ENCODE data around the gene BCL6. TPM values are rescaled to one million over a fixed set of nuclear protein-coding genes. Genes with fewer than 3 reads are reported as not detected.

The BCL6 gene
- total RNA-seq: 100 to 1,000 TPM in 3 of 4 donors, 10 to 100 TPM in 1; 86.0 to 161 (median 111) TPM

DNA sequence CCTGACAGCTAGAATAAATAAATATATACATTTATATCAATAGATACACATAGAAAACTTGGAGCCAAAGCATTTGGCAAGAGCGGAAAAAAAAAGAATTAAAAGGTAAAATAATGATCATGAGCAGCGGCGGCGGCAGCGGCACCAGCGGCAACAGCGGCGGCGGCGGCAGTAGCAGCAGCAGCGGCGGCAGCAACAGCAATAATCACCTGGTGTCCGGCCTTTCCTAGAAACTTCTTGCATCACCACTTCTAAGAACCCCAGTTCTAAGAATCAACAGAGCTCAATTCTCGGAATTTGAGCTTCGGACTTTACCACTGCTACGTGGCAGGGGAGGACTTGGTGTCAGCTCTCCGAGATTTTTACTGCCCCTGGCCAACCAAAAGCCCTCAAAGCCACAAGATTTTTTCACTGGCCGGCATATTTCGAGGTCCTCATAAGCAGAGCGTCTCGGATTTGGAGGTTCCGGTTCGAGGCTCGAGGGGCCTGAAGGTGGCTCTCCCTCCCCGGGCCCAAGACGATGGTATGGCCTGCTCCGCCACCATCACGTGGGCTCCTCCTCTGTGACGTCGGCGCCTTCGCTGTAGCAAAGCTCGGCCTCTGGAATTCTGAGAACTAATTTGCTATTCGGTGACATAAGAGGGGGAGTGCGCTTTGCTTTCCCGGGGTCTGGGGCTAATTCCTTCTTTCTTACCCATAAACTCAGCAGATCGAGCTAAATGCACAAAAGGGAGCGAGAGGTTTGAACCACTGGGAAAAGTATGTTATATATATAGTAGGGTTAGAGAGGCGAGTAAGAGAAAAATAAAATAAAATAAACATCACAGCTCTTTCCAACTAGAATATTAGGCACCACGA, at the start of gene BCL6:
BCL6 (minus strand) TSS at position 268 of the 858 bp plus-strand sequence. CDS start 11,775 bp downstream, outside the sequence.
- peak within 1 kb of the TSS; percentile 69 to 81 (median 76) for H3K4me3 ChIP-seq

DNA sequence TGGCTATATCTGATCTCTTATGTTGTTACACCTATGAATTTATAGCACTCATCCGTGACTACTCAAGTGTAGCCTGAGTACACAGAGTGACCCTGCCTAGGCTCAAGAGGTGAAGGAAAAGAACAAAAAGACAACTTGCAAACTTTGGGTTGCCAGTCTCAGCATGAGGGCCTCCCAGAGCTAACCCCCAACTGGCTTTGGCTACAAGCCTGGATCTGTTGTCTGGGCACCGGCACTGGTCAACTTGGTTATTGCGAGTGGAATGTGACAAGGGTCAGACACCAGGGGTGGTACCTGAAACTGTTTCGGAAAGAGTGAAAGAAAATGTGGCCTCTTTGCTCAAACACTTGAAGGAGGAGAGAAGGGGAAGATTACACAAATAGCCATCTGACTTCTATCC, 49.5 kb upstream of the BCL6 start:
- intact Hi-C loops (cut with DNase I): no loop called here
- TF ChIP-seq, protein P1, sequence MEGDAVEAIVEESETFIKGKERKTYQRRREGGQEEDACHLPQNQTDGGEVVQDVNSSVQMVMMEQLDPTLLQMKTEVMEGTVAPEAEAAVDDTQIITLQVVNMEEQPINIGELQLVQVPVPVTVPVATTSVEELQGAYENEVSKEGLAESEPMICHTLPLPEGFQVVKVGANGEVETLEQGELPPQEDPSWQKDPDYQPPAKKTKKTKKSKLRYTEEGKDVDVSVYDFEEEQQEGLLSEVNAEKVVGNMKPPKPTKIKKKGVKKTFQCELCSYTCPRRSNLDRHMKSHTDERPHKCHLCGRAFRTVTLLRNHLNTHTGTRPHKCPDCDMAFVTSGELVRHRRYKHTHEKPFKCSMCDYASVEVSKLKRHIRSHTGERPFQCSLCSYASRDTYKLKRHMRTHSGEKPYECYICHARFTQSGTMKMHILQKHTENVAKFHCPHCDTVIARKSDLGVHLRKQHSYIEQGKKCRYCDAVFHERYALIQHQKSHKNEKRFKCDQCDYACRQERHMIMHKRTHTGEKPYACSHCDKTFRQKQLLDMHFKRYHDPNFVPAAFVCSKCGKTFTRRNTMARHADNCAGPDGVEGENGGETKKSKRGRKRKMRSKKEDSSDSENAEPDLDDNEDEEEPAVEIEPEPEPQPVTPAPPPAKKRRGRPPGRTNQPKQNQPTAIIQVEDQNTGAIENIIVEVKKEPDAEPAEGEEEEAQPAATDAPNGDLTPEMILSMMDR (IDR thresholded peaks at IDR 0.05): no peak
- TF ChIP-seq POLR2A (IDR thresholded peaks at IDR 0.05; ENCODE audit: low read depth): no peak
- TF ChIP-seq EP300 (IDR thresholded peaks at IDR 0.05): no peak
- TF ChIP-seq POLR2AphosphoS5 (IDR thresholded peaks at IDR 0.05): no peak
- H3K27ac ChIP-seq (replicated peaks in 1 of 4): no peak overlapping the region
- peaks cover 0 to 2% (median 0%) of the 10 kb centered on the region in 4 donors for H3K4me1 ChIP-seq
- no peaks in the 10 kb centered on the region for H3K27me3 ChIP-seq
- no peaks in the 10 kb centered on the region for H3K9me3 ChIP-seq
- WGBS: 93% methylated on average over 4 of the region's 4 CpGs
- no peak for DNase-seq (ENCODE audit: extremely low spot score)
- no peaks in the 10 kb centered on the region for H3K36me3 ChIP-seq
- no peak overlapping the region for H3K4me3 ChIP-seq

More for the DNA sequence above, at the start of gene BCL6:
- H3K27me3 ChIP-seq: no peaks in the 10 kb centered on the region
- peaks cover 13 to 69% (median 48%) of the 10 kb centered on the region in 4 donors for H3K4me1 ChIP-seq
- no peaks in the 10 kb centered on the region for H3K9me3 ChIP-seq
- TF ChIP-seq EP300 (IDR thresholded peaks at IDR 0.05) (peak; percentile 96), POLR2AphosphoS5 (IDR thresholded peaks at IDR 0.05) (peak in 1 of 2 donors; percentile 99), POLR2A (IDR thresholded peaks at IDR 0.05; ENCODE audit: low read depth) (peak; percentile 98)
- TF ChIP-seq, protein P1 (IDR thresholded peaks at IDR 0.05): no peak
- peak; percentile 99 for DNase-seq (ENCODE audit: extremely low spot score)
- peak within 1 kb of the TSS; percentile 94 to 99 (median 98) for H3K27ac ChIP-seq (replicated peaks in 1 of 4)
- WGBS: under 1% methylated on average over 37 of the region's 40 CpGs
- no peaks in the 10 kb centered on the region for H3K36me3 ChIP-seq
- intact Hi-C loops (cut with DNase I): loop anchor here (2.0 to 10.0 kb wide), 4 partner anchors 307 to 829 kb away; no protein-coding TSS in a partner anchor

DNA sequence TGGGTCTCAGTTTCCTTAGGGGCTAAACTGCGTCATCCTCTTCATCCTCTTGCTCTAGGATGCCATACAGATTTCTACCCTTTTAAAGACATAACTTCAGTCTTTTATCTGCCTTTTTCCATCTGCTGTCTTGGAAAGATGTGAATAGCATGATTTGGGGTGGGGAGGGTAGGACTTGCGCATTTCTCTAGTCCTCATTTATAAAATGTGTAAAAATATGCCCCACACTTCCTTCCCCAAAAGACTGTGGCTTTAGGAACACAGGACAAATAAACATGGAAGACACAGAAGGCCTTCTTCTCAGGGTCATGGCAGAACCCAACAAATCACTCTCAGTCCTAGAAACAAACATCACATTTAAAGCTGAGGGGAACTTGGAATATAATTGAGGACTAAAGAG, 48.4 kb upstream of the BCL6 start:
- TF ChIP-seq POLR2AphosphoS5 (IDR thresholded peaks at IDR 0.05) (no peak), POLR2A (IDR thresholded peaks at IDR 0.05; ENCODE audit: low read depth) (no peak), EP300 (IDR thresholded peaks at IDR 0.05) (no peak)
- TF ChIP-seq, protein P1 (IDR thresholded peaks at IDR 0.05): no peak
- Histone ChIP-seq H3K27me3 (no peaks in the 10 kb centered on the region), H3K9me3 (no peaks in the 10 kb centered on the region), H3K36me3 (no peaks in the 10 kb centered on the region), H3K4me3 (no peak overlapping the region), H3K27ac (replicated peaks in 1 of 4) (no peak overlapping the region), H3K4me1 (peaks cover 0 to 2% (median 0%) of the 10 kb centered on the region in 4 donors)
- no peak for DNase-seq (ENCODE audit: extremely low spot score)
- intact Hi-C loops (cut with DNase I): no loop called here
- 93% methylated on average over 2 of the region's 2 CpGs for WGBS

DNA sequence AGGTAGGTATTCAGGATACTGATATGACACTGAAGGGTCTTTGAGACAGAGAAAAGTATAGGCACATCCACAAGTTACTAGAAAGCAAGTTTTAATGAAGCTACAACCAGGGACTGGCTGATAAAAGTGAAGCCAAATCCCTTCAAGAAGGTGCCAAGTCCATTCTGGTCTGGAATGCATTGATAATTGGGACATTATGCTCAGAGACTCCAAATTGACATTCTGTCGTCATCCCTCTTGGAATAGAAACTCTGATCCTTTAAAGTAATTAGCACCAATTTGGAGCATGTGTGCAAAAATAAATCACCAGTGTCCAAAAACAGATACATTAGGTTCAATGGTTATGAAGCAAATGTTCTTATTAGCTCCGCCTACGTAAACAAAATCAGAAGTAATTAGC, 47.3 kb upstream of the BCL6 start:
- Histone ChIP-seq H3K27ac (replicated peaks in 1 of 4) (no peak overlapping the region), H3K27me3 (no peaks in the 10 kb centered on the region), H3K36me3 (no peaks in the 10 kb centered on the region), H3K9me3 (no peaks in the 10 kb centered on the region), H3K4me3 (no peak overlapping the region), H3K4me1 (peaks cover 0 to 2% (median 0%) of the 10 kb centered on the region in 4 donors)
- WGBS: 80% methylated on average over 3 of the region's 3 CpGs
- intact Hi-C loops (cut with DNase I): no loop called here
- TF ChIP-seq, protein P1 (IDR thresholded peaks at IDR 0.05): no peak
- no peak for TF ChIP-seq POLR2AphosphoS5 (IDR thresholded peaks at IDR 0.05)
- TF ChIP-seq EP300 (IDR thresholded peaks at IDR 0.05): no peak
- TF ChIP-seq POLR2A (IDR thresholded peaks at IDR 0.05; ENCODE audit: low read depth): no peak
- no peak for DNase-seq (ENCODE audit: extremely low spot score)

Data from esophagus muscularis mucosa (tissue), 4 donors.